ENCODE measurements around the gene UGT1A1. TPM values are rescaled to one million over a fixed set of nuclear protein-coding genes. Genes with fewer than 3 reads are reported as not detected.

UGT1A1 gene
- total RNA-seq, 1 donor from 2014 or later = 6.2 TPM

DNA sequence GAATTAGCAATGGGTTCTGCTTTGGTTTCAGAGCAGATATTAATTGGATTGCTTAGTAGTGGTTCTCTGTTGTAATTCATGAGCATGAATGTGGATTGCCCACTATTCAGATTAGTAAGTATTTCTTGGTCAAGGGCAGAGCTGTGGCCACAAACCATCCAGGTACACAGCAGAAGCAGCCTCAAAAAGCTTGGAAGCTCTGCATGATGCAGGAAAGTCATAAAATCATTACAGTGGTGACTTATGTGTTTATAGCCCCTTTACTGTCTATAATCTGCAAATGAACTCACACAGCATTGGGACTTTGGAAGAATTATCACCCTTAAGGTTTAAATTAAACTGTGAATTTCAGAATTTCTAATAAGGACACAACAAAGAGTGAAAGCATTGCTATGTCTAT lies 1.9 kb upstream of the UGT1A1 start:
- DNase-seq (ENCODE audit: low read depth) = no peak

DNA sequence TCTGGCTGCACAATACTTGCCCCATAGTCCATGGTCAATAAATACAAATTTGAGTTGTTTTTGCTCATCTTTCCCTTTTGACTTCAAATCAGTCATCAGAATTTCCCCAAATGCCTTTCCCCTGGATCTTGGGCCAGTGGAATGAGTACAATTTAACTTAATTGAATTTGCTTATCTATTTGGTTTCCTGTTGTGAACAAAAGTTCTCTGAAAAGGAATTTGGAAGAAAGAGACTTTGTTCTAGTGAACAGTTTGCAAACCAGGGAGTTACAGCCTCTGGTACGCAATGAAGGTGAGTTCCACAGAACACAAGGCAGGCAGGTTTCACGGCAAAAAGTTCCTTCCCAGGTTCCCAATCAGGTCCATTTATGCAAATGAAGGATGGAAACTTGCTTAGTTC lies 1.2 kb upstream of the UGT1A1 start:
- no peak for DNase-seq (ENCODE audit: low read depth)

- DNase-seq (ENCODE audit: low read depth) = peak; percentile 23
Observed at GRCh38 chr2:233761040-233761769, 1.1 kb downstream of the UGT1A1 start.

- DNase-seq (ENCODE audit: low read depth) = peak; percentile 67
Observed at GRCh38 chr2:233764264-233764663, 4.2 kb downstream of the UGT1A1 start.

DNA sequence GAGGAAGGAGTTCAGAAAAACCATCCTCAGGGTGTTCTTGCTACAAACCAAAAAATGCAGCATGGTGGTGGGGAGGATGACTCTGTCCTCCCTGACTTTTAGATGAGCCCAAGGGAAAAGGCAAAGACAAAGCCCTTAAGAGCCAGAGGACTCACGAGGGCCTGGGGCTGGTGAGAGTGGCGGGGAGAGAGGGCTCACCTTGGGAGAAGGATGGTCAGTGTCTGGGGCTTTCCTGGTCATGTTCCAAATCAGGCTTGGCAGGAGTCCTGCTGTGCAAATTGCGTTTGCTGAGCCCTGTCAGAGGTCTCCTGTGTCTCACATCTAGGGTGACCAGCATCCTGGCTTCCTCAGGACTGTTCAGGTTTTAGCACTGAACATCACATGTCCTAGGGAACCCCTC lies 4.7 kb downstream of the UGT1A1 start:
- DNase-seq (ENCODE audit: low read depth) = no peak

- no peak for DNase-seq (ENCODE audit: low read depth)
Observed at GRCh38 chr2:233766416-233766815, 6.3 kb downstream of the UGT1A1 start.

GRCh38 chr2:233768076-233768475 lies 8.0 kb downstream of the UGT1A1 start:
- DNase-seq (ENCODE audit: low read depth) = no peak

- DNase-seq (ENCODE audit: low read depth) = no peak
Observed at GRCh38 chr2:233769260-233769659, 9.2 kb downstream of the UGT1A1 start.

DNA sequence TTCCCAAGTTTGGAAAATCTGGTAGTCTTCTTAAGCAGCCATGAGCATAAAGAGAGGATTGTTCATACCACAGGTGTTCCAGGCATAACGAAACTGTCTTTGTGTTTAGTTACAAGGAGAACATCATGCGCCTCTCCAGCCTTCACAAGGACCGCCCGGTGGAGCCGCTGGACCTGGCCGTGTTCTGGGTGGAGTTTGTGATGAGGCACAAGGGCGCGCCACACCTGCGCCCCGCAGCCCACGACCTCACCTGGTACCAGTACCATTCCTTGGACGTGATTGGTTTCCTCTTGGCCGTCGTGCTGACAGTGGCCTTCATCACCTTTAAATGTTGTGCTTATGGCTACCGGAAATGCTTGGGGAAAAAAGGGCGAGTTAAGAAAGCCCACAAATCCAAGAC lies 12.1 kb downstream of the UGT1A1 start:
- no peak for DNase-seq (ENCODE audit: low read depth)

GRCh38 chr2:233772583-233772982 lies 12.5 kb downstream of the UGT1A1 start:
- no peak for DNase-seq (ENCODE audit: low read depth)

DNA sequence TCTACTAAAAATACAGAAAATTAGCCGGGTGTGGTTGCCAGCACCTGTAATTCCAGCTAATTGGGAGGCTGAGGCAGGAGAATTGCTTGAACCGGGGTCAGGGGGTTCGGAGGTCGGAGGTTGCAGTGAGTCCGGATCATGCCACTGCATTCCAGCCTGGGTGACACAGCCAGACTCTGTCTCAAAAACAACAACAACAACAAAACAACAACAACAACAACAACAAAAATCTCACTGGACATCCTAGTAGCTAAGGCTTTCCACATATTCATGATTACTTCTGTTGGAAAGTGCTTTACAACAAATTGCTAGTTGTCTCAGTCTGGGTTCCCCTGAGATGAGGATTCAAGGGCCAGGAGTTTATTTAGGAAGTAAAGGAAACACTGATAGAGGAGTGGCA lies 13.8 kb downstream of the UGT1A1 start:
- no peak for DNase-seq (ENCODE audit: low read depth)

- DNase-seq (ENCODE audit: low read depth) = no peak
Observed at GRCh38 chr2:233775414-233775813, 15.3 kb downstream of the UGT1A1 start.

DNA sequence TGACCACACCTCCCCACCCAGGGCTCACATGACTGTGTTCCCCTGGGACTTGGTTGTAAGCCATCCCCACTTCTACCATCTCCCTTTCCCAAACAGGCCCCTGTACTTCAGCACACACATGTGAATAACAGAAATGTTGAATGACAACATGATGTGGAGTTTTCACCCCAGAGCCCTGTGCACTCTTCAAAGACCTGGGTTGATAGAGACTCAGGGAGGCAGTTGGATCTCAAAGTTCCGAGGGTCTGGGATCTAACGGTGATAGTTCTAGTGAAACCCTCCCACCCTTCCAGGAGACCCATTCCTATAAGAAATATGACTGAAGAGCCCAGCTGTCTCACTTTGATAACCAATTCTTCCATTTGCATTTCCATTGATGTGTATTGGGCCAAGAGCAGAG lies 18.0 kb downstream of the UGT1A1 start, which contains the start of gene MROH2A:
Gene MROH2A (plus strand): TSS at position 301 of the 400 bp plus-strand sequence. CDS start 1,029 bp downstream, outside the sequence.
- DNase-seq (ENCODE audit: low read depth) = no peak

- no peak for DNase-seq (ENCODE audit: low read depth)
Observed at GRCh38 chr2:233779722-233780121, 19.7 kb downstream of the UGT1A1 start.

GRCh38 chr2:233780771-233781170 lies 20.7 kb downstream of the UGT1A1 start:
- DNase-seq (ENCODE audit: low read depth) = no peak

- DNase-seq (ENCODE audit: low read depth) = no peak
Observed at GRCh38 chr2:233789554-233789953, 29.5 kb downstream of the UGT1A1 start.

DNA sequence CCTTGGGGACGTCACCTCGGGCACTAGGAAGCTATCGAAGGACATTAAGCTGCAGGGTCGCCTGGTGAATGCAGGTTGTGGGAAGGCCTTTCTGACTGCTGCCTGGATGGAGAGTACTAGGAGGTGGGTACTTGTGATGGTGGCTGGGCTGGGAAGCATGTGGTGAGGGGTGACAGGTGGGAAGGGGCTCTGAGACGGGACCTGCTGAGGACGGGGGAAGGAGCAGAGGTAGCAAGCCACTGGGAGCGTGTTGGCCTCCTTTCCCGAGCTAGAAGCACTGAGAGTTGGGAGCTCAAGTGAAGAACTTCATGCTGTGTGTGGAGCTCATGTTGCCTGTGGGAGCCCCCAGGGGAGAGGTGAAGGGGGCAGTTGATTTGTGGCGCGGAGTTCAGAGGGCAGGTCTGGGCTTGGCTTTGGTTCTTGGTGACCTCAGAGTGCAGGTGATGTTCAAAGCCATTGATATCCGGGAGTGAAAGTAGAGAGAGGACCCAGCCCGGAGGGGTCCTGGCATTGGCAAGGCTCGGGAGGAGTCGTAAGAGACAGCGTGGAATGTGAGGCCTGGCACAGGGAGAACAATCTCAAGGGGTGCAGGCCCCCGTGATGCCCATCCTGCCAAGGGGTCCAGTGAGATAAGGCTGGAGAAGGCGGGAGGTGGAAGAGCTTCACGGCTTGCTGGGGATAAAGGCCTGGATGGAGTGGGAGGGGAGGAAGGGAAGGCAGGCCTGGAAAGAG lies 31.2 kb downstream of the UGT1A1 start:
- no peak for DNase-seq (ENCODE audit: low read depth)

GRCh38 chr2:233791883-233792329 lies 31.8 kb downstream of the UGT1A1 start:
- DNase-seq (ENCODE audit: low read depth) = no peak

GRCh38 chr2:233792720-233793119 lies 32.6 kb downstream of the UGT1A1 start:
- no peak for DNase-seq (ENCODE audit: low read depth)

DNA sequence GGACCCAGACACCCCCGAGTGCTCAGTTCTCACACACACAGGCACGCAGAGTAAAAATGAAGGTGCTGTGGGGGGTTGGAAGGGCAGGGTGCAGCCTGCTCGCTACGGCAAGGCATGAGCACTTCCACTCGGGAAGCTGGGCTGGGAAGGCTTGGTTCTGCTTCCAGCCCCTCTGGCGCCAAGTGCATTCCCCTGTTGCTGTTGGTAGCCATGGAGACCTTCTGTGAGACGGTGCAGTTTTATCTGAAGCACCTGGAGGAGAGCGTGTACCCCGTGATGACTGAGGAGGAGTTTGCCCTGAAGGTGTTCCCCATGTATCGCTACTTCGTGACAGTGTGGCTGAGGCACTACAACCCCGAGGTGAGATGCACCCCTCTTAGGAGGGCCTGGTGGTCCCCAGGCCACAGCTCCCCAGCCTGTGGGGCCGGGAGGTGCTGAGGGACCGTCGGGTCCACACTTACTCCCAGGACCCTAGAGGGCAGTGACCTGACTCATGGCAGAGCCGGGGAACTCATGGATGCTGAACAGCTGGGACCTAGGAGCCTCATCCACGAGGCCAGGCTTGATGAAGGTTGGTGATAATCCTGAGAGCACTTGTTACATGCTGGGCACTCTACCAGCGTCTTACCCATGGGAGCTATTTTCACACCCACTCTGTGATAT lies 33.5 kb downstream of the UGT1A1 start:
- no peak for DNase-seq (ENCODE audit: low read depth)

- no peak for DNase-seq (ENCODE audit: low read depth)
Observed at GRCh38 chr2:233794128-233794658, 34.1 kb downstream of the UGT1A1 start.

GRCh38 chr2:233795735-233796171 lies 35.7 kb downstream of the UGT1A1 start:
- DNase-seq (ENCODE audit: low read depth) = no peak
